HUES48 (cell line): ENCODE measurements around the gene CAMKV.

Experiments
- H3K27ac ChIP-seq: one replicate; pipeline ENCODE4 v1.7.0; 2013; ENCODE audit warnings: low read depth, low read length, inconsistent platforms
- H3K27me3 ChIP-seq: 2 replicates; pipeline ENCODE4 v1.6.1; 2013; ENCODE audit warnings: mild to moderate bottlenecking, low read length; ENCODE audit not compliant: control insufficient read depth, insufficient read depth
- H3K36me3 ChIP-seq: 2 replicates; pipeline ENCODE4 v1.6.1; 2013; ENCODE audit warnings: low read length; ENCODE audit not compliant: control insufficient read depth, insufficient read depth
- H3K4me1 ChIP-seq: 2 replicates; pipeline ENCODE4 v1.6.1; 2013; ENCODE audit warnings: mild to moderate bottlenecking, low read length; ENCODE audit not compliant: control insufficient read depth, insufficient read depth
- H3K4me3 ChIP-seq: 2 replicates; pipeline ENCODE4 v1.5.1; 2013; ENCODE audit warnings: mild to moderate bottlenecking, low read depth, low read length
- H3K9ac ChIP-seq: 2 replicates; pipeline ENCODE4 v1.6.1; 2013; ENCODE audit warnings: mild to moderate bottlenecking, low read depth, low read length, moderate library complexity
- H3K9me3 ChIP-seq: 2 replicates; pipeline ENCODE4 v1.6.1; 2013; ENCODE audit warnings: low read length; ENCODE audit not compliant: control insufficient read depth, insufficient read depth

The CAMKV gene

DNA sequence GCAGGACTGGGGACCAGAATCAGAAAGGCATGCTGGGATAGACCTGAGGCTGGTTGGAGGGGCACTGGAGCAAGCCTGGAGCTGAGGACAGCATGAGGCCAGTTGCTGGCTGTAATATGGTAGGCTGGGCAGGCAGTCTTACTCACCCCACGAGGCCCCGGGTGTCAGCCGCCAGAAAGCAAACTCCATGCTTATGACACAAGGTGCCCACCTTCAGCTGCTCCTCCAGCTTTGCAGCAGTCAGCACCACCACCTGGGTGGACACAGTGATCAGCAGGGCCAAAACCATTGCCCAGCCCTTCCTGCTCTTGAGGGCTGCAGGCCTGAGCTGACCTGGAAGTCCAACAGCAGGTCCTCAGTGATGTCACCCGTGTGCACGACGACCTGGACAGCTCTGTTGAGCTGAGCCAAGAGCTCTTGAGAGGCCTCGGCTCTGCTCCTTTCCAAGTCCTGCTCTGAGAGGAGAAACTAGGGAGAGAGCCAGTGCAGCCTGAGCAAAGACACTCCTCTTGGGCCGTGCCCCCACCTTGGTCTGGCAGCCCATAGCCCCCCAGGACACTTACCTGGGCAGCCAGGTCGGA is 56.7 kb downstream of the CAMKV start:
- no peak overlapping the region for H3K9ac ChIP-seq
- no peaks in the 10 kb centered on the region for H3K27me3 ChIP-seq
- H3K4me1 ChIP-seq: no peaks in the 10 kb centered on the region
- no peak overlapping the region for H3K27ac ChIP-seq
- no peaks in the 10 kb centered on the region for H3K36me3 ChIP-seq
- H3K4me3 ChIP-seq: no peak overlapping the region
- no peaks in the 10 kb centered on the region for H3K9me3 ChIP-seq
